Measurements from ENCODE around the gene DAGLA.

DAGLA gene

GRCh38 chr11:61752117-61752924 is 72.1 kb downstream of the DAGLA start, which contains the start of gene MYRF:
Gene MYRF (plus strand): TSS chr11:61752636. CDS start chr11:61752745, 109 bp downstream.
- peak; percentile 60 for DNase-seq

DNA sequence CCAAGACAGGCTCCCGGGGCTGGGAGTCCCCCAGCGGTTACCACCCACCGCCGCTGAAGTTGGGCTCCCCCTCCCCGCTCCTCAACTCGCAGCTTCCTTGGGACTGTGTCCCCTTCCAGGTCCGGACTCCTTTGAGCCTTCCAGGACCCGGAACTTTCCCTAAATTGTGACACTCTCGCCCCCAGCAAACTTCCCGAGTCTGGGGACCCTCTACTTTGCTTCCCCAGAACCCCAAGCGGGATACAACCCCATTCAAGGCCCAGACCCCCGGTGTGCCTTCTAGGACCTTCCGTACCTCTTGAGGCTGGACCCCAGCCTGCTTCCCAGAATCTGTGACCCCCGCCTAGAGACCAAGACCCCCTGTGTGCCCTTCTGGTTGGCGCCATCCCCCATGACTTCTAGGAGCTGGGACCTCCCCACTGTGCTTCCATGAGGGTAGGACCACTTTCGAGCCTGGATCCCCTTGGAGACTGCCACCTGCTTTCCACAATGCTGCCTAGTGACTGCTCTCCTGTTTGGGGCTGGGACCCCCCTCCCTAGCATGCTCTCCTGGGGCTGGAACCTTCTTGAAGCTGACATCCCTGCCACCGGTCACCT is 72.8 kb downstream of the DAGLA start:
- no peak for DNase-seq

DNA sequence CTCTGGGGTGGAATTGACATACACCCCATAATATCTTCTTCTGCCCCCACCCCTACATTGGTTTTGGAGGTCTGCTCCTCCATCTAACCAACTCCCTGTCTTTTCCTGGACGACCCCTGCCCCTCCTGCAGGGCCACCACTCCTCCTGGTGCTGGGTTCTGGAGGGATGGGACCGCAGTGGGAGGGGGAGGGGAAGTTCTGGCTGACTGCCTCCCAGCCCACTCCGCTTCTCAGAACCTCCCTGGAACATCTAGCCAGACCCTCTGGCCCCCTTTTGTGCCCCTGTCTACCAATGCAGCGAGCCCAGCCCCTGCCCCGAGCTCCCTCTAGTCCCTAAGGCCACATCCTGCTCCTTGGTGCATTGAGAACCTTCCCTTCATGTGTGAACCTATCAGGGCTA is 73.5 kb downstream of the DAGLA start:
- no peak for DNase-seq

- DNase-seq: no peak
Observed at GRCh38 chr11:61754534-61755482, 74.6 kb downstream of the DAGLA start.

- DNase-seq: no peak
Observed at GRCh38 chr11:61756147-61756451, 75.9 kb downstream of the DAGLA start.

- no peak for DNase-seq
Observed at GRCh38 chr11:61756452-61757212, 76.4 kb downstream of the DAGLA start.

DNA sequence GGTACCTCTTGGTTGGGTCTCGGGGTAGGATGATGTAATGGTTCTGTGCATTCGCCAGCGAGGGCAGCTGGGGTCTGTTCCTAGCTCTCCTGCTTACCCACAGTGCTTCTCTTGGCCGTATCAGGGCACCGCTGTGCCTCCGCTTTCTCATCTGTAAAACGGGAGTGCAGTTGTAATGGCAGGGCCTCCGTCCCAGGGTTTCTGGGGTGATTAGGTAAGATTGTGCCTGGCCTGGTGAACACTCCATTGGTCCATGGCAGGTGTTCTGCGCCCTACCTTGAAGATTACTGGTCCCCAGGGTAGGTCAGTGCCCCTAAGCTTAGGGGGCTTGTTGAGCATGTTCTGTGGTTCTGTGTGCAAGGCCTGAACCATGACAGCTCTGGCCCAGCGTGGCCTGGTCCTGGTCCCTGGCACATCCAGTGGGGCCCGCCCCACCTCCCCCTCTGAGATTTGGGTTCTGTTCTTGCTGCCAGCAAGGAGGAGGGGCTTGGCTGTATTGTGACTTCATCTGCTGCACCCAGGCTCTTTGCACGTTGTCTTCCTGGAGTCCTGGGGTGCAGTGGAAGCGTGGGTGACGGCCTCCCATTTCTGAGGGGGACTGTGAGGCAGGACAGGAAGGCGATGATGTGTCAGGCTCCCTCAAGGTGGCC is 77.1 kb downstream of the DAGLA start:
- no peak for DNase-seq

- DNase-seq: no peak
Observed at GRCh38 chr11:61760946-61761345, 80.8 kb downstream of the DAGLA start.

- DNase-seq: no peak
Observed at GRCh38 chr11:61761440-61762222, 81.4 kb downstream of the DAGLA start.

DNA sequence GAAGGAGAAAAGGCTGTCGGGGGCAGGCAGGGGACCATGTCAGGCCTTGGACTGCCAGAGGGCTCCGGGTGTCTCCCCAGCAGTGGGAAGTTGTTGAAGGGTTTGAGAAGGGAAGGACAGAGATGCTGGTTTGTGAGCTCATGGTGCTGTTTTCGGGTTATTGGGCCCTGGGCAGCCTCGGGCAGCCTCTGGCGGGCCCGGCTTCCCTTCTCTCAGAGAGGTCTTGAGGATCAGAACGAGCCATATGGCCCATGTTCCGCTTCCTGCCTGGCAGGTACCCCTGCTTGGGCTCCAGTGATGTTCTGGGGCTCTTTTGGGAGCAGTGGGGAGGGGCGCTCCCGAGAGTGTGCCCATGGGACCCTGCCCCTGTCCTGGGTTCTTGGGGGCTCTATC is 82.0 kb downstream of the DAGLA start:
- no peak for DNase-seq

DNA sequence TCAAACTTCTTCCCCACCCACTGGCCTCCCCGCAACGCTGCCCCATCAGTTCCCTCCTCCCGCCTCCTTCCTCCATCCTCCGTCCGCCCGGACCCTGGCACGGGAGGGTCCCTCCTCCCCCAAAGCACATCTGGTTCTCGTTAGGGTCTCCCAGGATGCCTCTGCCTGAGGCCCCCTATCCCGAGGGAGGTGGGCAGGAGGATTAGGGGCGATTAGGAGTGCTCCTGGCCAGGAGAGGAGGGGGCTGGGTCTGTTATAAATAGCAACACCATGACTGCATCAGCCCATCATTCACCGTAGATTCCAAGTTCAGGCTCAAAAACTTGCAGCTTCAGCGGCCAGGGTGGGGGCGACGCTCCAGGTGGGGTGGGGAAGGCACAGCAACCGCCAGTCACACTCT is 82.6 kb downstream of the DAGLA start:
- no peak for DNase-seq

DNA sequence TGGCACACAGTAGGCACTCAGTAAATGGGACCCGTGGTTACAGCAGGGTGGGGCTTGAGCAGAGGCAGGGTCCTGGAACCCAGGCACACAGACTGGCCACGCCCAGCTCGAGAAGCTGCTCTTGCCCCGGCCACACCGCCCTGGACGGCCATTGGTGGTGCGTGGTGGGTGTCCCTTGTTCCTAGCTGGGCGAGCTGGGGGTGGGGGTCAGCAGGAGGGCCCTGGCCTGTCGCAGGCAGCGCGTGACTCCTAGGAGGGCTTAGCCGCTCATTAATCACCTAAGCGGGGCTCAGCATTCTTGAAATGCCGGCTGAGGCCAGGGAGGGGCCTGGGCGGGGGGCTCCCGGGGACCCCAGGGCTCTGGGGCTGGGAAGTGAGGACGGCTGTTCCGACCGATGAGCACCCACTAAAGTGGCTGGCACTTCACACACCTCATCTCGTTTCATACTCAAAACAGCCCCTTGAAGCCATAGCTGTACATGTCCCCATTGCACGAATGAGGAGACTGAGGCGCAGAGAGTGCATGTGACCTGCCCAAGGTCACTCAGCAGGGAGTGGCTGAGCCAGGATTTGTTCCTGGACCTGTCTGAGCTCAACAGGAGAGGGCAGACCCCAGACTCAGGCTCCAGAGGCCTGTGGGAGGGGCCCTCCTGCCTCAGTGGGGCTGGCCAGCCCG is 83.9 kb downstream of the DAGLA start:
- no peak for DNase-seq

DNA sequence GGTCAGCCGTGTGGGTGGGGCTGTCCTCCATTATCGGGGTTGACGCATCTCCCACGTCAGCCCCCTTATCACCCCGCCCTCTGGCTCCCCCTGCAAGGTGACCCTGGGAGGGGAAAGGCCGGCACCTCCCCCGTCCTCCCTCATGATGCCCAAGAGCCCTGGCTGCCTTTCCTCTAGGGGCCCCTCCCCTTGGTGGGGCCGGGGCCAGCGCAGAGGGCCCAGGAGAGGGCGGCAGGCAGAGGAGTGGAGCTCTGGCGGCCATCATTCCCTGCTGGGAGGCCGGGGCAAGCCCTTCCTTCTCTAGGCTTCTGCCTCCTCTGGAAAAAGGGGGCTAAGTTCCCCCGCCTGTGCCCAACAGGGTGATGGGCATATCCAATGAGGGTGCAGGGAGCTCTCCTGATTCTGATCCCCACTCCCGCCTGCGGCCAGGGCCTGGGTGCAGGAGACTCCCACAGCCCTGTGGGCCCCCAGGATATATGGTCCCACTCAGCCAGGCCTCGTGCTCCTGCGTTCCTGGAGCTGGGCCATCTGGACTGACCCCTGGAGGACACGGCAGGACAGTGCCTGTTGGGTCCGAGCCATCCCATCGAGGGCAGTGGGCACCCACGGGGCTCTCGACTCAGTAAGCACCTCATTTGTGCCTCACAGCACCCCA is 84.5 kb downstream of the DAGLA start:
- no peak for DNase-seq

DNA sequence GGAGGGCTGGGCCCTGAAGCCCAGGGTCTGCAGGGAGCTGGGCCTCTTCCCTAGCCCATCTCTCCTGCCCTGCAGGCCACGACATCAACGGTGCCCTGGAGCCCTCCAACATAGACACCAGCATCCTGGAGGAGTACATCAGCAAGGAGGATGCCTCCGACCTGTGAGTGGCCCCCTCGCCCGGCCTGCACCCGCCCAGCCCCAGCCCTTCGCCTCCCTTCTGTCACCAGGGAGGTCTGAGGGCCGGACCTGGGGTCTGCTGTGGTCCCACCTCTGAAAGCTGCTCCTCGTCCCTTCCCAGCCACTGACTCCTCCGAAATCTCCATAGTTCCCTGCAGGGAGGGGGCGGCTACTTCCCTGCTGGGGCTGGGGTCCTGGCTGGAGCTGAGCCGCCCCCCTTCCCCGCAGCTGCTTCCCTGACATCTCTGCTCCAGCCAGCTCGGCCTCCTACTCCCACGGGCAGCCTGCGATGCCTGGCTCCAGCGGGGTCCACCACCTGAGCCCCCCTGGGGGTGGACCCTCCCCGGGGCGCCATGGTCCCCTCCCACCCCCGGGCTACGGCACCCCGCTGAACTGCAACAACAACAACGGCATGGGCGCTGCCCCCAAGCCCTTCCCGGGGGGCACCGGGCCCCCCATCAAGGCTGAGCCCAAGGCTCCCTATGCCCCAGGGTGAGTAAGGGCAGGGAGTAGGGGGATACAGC is 85.5 kb downstream of the DAGLA start:
- no peak for DNase-seq

- DNase-seq: no peak
Observed at GRCh38 chr11:61766353-61766841, 86.2 kb downstream of the DAGLA start.

GRCh38 chr11:61768376-61769076 is 88.3 kb downstream of the DAGLA start:
- no peak for DNase-seq

DNA sequence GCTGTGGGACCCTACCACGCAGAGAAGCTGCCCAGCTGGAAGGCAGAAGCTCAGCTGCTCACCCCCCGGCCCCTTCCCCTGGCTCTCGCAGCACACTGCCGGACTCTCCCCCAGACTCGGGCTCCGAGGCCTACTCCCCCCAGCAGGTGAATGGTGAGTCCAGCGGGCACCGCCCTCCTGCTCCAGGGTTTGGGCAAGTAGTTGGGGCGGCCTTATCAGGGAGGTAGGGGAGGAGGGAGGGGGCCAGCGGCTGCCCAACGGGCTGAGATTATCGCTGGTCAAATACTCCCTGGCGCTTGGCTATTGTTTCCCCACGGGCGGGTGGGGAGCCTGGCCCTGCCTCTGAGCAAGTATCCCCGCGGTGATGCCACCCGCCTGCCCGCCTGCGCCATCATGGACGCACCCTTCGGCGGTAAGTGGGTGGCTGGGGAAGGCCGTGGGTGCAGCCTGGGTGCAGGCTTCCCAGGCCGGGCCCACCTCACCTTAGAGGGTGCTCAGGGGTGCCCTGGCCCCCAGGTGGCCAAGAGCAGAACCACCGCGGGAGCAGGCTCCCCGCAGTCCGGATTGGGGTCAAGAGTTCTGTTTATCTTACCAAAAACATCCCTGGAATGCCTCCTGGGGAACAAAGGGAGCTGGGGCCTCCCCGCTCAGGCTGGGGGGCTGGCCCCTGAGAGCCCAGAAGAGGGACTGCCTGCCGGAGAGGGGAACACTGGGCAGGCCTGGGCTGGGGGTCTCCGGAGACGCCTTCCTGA is 89.2 kb downstream of the DAGLA start:
- no peak for DNase-seq
